T-helper 22 cell (primary cell): Measurements from ENCODE around the gene COL27A1.

Source experiments
- DNase-seq: peaks from one replicate; pipeline ENCODE4 v3.0.0-alpha.2; 2020; ENCODE audit warnings: low read depth

Gene COL27A1

DNA sequence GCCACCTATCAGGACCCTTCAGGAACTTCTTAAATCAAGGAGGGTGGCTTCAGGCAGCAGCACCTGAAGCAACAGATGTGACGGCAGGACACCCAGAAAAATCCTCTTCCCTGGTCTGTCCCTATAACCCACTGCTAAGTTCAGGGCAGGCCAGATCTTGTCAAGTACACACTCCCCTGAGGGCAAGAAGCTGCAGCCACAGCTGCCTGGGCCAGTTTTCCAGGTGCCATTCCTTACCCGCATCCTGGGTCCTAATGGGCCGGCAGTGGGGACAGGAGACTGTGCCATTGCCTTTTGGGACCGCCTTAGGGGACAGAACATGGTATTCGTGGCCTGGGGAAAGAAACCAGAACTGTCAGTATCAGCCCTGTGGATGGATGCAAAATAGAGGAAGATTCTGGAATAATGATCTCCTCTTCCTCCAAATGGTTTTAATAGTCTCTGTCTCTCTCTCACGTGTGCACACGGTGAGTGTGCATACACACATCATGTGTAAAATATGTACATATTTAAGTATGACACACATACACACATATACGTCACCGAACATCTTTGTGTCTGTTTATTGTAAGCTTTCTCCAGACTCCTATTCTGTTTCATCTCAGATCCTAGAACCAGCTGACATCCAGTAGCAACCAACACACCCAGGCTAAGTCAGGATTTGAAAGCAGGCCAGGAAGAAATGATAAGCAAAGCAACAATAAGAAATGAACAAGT is 188.3 kb downstream of the COL27A1 start:
- no peak for DNase-seq

DNA sequence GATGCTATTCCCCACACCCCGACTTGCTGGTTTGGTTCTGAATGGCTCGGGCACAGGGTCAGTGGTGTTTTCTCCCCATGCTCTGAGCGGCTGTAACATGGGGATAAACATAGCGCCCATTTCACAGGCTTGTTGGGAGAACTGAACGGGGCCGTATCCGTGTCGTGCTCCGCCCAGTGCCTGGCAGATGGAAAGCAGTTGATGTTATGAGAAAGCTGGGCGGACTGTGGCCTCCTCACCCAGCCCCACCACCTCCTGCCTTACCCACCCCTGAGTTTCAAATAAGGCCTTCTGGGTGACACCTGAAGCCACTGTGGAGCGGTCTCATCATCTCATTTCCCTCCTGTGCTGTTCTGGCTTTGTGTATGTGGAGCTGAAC is 188.8 kb downstream of the COL27A1 start:
- no peak for DNase-seq

DNA sequence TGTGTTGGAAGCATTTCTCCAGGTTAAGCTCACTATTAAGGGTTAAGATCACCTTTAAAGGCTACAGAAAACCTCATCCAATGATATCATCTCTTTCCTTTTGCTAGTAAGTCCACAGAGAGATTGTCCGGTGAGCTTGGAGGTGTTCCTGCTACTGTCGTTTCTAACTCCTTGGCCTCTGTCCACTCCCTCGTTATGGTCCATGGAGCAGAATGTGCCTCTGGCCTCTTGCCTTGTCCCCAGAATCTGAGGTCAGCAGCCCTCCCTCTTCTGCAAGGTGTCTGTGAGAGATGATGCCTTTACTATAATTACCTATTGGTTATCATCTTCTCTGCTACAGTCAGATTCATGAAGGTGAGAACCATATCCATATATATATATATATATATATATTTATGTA is 189.4 kb downstream of the COL27A1 start:
- DNase-seq = no peak

DNA sequence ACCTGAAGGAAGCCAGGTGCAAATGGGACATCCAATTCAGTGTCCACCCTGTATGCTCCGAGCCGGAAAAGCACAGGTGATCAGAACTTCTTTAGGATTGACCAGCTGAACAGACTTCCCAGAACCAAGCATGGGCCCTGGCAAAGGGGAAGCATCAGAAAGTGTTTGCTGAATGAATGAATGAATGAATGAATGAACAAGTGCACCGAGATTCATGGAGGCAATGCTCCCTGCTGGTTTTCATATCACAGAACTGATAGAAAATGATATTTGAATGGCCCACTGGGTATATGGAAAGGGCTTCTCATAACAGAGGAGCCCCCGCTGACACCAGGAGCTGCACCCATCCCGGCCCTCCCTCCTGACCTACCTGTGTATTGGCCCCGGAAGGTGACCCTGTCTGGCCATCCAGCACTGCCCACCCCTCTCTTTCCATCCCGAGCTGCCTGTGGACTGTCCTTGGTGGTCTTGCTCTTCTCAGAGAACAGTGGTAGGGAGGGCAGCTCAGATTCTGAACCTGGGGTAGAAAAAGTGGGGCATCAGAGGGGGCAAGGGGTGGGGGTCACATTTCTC is 190.2 kb downstream of the COL27A1 start:
- DNase-seq = no peak

DNA sequence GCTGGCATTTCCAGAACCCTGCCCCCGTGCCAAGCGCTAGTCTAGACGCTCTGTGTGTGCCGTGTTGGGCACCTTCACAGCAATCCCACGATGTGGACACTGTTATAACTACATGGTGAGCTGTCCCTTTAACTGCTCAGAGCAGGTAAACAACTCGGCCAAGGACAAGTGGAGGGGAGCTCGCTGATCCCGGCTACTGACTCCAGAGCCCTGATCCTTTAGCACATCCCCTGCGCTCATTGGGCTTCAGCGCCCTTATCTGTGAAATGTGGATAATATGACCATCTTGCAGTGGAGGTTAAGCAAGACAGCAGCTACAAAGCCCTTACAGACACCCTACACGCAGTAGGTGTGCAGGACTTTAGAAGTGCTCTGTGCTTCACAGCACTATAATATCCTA is 190.8 kb downstream of the COL27A1 start:
- DNase-seq = no peak

DNA sequence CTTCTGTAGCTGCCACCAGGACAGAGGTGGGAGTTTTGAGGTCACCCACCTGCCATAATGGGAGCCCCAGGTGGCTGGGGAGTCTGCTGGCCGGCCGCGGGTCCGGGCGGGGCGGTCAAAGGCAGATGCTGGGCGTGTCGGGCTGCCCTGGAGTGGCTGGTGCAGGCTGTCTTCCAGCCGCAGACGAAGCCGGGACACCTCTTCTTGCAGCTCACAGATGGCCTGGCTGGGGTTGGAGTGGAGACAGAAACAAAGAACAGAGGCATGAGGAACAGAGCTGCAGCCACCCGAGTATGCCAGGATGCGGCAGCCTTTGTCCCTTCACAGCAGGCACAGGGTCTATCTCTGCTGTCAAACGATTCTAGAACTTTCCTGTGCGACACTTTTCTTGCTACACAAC is 192.3 kb downstream of the COL27A1 start:
- no peak for DNase-seq

DNA sequence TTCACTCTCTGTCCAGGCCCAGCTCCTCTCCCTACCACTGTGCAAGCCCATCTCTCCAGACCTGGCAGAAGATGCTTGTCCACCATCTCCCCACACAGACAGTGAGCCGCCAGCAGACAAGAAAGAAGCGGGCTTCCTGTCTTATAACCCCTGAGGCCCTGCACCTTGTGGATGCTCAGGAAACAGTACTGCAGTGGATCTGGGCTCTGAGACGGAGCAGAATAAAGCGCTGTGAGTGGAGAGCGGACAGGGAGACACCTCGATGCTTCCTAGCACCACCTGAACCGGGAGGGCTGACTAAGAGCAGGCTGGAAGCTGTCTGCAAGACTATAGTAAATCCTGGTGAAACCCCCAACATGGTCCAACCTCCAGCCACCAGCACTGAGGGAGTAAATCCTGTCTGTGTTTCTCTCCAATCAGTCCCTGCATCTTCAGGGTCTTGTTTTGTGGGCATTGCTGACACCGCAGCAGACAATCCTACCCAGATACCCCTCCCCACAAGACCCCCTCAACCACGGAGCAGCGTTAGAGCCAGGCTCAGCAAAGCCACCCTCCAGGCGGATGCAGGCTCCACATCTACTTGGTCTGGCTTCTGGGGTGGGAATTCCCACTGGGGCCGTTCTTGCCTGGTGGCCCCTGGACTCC is 193.0 kb downstream of the COL27A1 start:
- no peak for DNase-seq

DNA sequence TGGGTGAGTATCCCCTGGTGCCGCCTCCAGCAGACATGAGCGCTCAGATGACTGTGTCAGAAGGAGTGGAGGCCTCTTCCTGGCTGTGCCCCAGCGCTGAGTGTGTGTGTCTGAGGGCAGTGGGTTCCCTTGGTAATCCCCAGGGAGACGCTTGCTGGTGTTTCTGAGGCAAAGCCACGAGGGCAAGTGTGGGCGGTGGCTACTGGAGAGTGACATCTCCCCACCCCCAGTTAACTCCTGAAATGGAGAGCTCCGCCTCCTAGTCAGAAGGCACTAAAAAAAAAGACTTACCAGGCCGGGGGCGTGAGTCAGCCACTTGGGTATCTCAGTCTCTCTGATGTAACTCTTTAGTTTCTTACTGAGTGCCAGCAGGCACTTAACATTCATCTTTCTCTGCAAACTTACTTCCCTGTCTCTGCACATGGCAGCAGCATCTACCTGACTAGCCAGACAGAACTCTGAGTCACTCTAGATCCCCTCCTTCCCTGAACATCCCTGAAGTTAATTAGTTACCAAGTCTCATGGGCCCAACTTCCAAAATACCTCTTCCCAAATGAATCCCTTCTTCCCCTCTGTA is 193.7 kb downstream of the COL27A1 start:
- DNase-seq = peak; percentile 52

DNA sequence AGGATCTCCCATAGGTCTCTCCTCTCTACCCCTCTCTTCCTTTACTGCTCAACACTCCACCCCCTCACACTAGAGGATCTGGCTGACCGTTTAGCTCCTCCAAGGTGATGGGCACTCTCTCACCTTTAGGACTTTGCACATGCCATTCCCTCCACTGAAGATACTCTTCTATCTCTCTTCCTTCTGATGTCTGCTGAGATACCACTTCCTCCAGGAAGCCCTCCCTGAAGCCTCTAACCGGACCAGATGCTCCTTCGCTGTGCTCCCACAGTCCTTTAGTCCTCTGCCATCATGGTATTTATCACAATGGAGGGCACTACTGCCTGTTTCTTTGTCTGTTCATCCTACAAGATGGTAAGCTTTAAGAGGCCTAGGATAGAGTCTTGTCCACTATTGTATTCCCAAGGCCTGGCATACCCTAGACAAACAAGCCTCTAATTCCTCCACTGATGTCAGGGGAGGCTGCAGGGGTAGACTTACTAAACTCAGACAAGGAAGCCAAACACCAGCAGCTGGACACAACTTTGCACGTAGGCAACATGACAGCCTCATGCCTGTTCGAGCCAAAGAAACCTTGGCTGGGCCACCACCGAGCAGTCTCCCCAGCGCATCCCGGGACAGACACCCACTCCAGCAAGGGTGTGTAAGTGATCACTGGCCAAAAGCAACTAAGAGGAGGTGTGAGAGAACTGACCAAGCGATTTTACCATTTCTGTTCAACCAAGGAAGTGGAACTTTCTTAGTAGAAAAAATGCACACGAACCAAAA is 194.6 kb downstream of the COL27A1 start:
- DNase-seq = no peak

DNA sequence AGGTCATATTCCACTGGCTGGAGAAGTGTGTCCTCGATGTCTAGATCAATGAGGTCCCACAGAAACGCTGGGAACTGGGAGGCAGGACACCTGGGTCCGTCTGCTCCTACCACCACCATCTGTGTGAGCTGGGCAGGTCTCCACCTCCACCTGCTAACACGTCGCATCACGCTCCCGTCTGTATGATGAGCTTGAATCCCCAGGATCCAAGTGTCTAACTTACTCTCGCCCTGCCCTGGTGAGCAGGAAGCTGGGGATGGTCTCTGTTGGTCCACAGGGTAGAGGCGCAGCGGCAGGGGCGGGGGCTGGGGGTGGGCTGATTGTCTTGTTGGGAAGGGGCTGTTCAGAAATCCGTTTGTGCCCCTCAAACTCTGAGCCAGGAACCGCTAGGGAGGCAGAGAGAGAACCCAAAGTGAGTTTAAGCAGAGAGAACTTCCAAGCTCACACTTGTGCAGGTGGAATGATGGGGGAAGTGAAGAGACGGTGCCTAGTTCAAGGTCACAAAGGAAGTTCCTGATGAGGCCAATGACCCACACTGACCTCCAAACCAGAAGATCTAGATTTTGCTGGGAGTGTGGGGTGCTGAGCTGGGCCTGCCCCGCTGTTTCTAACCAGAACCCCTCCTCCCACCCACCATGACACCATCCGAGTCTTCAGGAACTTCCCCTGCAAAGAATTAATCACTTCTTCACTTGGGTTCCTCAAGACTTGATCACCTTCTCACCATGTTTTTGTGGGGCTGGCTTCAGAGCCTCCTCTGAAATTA is 195.5 kb downstream of the COL27A1 start:
- no peak for DNase-seq

DNA sequence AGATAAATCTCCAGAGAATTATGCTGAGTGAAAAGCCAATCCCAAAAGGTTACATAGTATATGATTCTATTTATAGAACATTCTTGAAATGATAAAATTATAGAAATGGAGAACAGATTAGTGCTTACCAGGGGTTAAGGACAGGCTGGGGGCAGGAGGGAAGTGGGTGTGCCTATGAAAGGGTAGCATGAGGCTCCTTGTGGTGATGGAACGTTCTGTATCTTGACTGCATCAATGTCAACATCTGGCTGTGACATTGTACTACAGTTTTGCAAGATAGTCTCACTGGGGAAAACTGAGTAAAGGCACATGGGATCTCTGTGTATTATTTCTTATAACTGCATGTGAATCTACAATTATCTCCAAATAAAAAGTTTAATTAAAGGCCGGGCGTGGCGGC is 196.6 kb downstream of the COL27A1 start:
- DNase-seq = no peak

DNA sequence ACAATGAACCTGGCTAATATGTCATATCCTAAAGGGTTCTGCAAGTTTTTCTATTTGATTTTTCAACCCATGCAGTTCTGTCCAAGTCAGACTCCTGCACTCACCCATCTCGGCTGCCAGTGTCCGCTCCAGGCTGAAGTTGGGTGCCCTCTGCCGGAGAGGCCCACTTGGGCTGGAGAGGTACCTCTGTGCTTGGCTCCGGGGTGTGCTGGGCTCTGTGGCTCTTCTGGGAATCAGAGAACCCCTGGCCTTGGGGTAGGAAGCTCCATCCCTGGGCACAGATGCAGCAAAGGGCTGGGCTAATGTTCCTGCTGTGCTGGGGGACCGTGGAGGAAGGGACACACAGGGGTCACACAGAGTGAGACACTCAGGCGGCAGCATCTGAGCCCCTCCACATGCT is 200.5 kb downstream of the COL27A1 start:
- no peak for DNase-seq

DNA sequence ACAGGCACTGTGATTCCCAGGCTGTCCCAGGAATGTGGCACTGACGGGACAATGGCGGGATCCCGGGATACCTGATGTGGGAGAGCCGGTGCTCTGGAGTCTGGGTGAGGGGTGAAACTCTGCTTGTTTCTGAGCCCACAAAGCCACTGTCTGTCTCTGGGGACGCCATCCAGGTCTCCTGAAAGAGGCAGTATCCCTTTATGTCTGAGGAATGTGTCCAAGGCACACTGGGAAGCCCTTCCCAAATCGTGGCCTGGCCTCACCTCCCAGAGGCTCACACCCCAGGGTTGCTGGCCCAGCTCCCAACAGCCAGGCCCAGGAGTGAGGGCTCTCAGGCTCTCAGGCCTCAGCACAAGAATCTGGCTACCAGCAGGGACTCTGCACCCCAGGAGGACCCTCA is 201.5 kb downstream of the COL27A1 start:
- DNase-seq = no peak

DNA sequence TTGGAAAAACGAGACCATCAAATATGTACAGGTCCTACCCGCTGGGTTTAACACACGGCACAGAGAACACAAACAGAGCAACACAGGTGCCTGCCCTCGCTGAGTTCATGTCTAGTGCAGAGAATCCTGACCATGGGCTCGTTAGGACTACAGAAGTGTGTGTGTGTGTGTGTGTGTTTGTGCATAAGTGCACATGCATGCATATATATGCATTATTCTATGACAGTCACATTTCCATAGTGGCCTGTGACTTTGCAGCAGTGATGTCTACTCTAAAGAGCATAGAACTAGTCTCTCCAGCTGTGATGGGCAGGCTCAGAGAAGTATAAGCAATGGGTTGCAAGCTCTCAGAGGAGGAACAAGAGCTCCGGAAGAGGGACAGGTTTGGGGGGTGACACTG is 202.0 kb downstream of the COL27A1 start:
- no peak for DNase-seq

DNA sequence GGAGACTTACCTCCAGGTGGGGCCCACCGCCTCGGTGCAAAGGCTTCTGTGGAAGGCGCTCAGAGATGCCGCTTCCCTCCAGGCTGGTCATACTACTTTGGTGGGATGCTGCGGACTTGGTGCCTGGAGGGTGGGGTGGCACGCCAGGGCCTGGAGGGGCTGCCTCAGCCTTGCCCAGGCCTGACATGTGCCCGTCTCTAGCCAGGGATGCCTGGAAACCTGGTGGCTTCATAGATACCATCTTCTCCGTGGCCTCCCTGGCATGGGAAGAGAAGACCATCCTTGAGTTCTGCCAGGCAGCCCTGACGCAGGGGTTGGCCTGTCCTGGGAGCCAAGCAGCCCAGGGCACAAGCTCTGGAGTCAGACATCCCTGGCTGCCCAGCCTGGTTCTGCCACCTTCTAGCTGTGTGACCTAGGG is 202.6 kb downstream of the COL27A1 start:
- no peak for DNase-seq

DNA sequence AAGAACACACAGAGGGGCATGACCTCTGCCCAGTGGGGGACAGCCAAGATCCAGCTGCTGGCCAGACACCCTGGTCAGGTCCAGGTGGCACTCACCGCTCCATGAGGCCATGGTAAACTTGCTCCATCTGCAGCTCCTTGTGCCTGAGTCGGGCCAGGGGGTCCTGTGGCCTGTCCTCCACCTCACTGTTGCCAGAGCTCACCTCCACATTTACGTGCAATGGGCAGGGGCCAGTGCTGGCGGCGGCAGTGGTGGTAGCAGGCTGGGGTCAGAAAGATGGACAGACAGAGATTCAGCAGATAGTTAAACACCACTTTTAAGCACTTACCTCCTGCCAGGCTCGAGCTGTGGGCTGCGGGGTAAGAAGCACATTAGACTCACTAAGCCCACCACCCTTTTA is 204.5 kb downstream of the COL27A1 start:
- DNase-seq = no peak

DNA sequence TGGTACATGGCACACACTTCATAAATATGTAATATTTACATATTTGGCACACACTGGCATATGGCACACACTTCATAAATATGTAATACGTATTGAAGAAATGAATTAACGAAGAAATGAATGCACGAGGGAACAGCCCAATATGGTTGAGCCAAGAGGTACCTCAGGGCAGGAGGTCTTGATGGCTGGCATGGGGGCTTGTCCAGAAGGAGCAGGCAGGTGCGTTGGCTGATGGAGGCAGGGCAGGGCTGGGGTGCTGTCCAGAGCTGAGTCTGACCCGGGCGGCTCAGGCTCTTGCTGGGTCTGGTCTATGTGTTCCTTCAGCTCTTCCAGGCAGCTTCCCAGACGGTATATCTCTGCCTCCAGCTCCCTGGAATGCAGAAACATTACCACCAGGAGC is 206.2 kb downstream of the COL27A1 start:
- DNase-seq = no peak
